NCI-H69 (cell line): Measurements from ENCODE around the gene SLC6A3.
A peak's percentile ranks its signal among the peaks of the same experiment; 100 is the strongest.

Source experiments
- DNase-seq: peaks from one replicate; lab custom pipeline; 2025; lab: John Stamatoyannopoulos, UW

The SLC6A3 gene

DNA sequence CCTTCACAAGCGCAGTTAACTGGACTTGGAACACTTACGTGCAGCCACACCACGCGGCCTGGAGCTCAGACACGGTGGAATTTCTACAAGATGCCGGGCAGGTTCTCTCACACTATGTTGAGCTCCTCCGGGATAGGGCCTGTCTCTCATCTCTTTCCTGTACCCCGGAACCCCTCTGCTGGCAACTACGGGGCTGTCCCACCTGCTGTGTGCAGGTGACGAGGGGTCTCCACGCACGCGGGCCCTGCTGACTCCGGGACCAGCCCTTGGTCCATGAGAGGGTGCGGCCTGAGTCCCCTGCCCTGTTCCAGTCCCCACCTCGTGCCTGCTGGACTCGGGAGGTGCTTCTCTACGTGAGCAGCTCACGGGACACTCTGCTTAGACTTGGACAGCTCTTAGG is 40.1 kb downstream of the SLC6A3 start:
- DNase-seq: no peak

- DNase-seq: no peak
Measured at GRCh38 chr5:1404062-1404461, 41.2 kb downstream of the SLC6A3 start.

- DNase-seq: no peak
Measured at GRCh38 chr5:1402611-1403255, 42.5 kb downstream of the SLC6A3 start.

- peak; percentile 87 for DNase-seq
Measured at GRCh38 chr5:1401536-1402138, 43.6 kb downstream of the SLC6A3 start.

GRCh38 chr5:1400936-1401335 is 44.3 kb downstream of the SLC6A3 start:
- no peak for DNase-seq

GRCh38 chr5:1400211-1400855 is 44.9 kb downstream of the SLC6A3 start:
- no peak for DNase-seq

- DNase-seq: peak; percentile 16
Measured at GRCh38 chr5:1399737-1400136, 45.5 kb downstream of the SLC6A3 start.

GRCh38 chr5:1396293-1396816 is 48.9 kb downstream of the SLC6A3 start:
- DNase-seq: no peak

- DNase-seq: no peak
Measured at GRCh38 chr5:1394881-1395860, 50.1 kb downstream of the SLC6A3 start.

DNA sequence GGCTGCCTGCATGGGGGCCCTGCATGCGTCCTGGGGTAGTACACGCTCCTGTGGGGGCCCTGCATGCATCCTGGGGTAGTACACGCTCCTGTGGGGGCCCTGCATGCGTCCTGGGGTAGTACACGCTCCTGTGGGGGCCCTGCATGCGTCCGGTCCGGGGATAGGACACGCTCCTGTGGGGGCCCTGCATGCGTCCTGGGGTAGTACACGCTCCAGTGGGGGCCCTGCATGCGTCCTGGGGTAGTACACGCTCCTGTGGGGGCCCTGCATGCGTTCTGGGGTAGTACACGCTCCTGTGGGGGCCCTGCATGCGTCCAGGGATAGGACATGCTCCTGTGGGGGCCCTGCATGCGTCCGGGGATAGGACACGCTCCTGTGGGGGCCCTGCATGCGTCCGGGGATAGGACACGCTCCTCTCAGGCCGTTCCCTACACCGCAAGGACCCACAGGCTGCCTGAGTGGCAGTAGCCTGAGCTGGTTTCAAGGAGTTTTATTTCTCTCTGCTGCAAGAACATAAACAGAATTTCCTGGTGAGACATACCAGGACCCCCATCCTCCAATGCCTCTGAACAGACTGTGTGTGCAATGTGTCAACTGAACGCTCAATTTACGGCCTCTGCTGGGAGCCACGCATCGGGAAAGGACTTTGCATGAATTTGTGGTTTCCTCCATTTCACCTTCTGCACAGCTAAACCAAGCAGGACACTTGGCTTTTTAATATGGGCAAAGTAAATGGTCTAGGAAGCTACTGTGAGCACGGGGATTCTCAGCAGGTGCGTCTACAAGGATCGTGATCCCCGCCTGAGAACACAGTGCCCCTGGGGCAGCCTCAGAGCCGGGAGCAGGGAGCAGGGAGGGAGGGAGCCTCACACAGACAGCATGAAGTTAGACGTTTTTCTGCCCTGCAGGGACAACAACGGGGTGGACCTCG is 51.4 kb downstream of the SLC6A3 start:
- no peak for DNase-seq

DNA sequence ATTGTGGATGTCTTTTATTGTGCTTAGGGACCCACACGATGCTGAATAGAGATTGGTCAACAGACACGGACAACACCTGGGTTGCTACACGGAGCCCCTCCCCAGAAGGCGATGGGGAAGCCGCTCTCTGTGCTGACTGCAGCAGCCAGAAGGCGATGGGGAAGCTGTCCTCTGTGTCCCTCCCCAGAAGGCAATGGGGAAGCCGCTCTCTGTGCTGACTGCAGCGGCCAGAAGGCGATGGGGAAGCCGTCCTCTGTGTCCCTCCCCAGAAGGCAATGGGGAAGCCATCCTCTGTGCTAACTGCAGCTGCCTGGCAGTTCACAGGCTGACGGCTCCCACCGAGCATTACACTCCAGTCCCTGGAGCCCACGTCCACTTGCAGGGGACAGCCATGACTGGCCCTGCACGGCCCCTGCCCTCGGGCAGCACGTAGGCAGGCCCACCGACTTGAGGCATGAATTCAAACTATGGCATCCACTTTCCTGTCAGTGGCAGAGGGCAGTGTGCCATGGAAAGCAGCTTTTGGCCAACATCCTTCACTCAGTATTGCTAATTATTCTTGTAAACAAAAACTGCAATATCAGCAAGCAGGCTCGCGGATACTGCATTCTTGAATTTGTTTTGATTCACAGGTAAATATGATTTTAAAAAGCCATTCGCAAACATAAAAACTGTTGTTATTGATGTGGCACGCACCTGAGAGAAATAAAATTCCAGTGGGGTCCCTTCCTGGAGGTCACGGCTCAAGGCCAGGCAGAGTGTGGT is 52.3 kb downstream of the SLC6A3 start:
- DNase-seq: no peak

DNA sequence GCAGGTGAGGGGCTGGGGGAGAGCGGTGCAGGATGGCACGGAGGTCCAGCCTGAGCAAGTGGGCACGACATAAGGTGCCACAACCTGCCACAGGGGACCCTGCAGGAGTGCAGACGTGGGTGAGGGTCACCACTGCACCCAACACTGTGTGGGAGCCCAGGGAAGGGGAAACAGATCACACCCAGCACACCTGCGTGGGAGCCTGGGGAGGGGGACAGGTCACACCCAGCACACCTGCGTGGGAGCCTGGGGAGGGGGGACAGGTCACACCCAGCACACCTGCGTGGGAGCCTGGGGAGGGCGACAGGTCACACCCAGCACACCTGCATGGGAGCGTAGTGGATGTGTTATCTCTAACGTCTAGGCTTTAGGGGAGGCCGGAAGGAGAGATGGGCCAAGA is 53.0 kb downstream of the SLC6A3 start:
- DNase-seq: no peak

DNA sequence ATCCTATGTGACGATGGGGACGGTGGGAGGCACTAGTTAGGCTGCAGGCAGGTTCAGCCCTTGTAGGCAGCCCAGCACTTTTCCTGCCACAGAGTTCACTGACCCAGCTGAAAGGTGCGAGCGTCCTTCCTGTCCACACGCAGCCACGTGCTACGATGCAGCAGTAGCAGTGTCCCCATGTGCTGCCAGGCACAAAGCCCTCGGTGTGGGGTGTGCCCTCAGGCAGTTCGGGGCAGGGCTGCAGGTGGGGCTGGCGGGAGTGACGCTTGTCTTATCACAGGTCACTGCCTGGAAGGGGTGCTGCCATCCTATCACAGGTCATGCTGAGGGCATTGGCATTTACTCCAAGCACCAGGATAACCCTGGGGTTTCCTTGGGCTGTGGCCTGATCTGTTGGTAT is 53.5 kb downstream of the SLC6A3 start:
- DNase-seq: no peak

DNA sequence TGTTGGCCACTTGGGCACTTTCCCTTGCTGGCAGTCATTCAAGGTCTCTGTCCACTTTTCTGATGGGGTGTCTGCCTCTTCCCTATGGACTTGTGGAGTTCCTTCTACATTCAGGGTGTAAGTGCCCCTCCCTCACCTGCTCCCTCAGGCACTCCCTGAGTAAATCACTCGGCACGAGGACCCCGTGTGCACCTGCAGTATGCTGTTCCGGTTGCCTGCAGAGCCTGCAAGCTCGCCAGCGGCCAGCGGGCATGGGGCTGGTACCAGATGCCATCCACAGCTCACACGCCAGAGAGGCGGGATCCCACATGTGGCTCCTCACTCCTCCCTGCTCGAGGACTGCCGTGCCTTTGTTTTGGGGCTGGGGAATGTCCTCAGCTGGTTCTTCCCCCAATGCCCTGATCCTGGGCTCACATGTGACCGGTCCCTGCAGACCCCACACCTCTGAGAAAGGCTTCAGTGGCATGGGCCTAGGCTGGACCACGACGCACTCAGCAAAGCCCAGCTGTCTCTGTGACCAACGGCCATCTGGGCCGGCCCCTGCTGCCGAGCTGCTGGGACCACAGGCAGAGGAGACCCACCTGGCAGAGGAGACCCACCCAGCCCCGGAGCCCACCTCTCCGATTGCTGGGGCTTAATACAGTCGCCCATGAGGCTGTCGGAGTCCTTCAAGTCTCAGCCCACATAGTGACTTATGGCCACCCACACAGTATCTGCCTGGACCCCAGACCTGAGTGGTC is 54.2 kb downstream of the SLC6A3 start:
- peak; percentile 92 for DNase-seq

GRCh38 chr5:1390333-1390732 is 54.9 kb downstream of the SLC6A3 start:
- DNase-seq: no peak

GRCh38 chr5:1388383-1388967 is 56.8 kb downstream of the SLC6A3 start:
- DNase-seq: no peak

DNA sequence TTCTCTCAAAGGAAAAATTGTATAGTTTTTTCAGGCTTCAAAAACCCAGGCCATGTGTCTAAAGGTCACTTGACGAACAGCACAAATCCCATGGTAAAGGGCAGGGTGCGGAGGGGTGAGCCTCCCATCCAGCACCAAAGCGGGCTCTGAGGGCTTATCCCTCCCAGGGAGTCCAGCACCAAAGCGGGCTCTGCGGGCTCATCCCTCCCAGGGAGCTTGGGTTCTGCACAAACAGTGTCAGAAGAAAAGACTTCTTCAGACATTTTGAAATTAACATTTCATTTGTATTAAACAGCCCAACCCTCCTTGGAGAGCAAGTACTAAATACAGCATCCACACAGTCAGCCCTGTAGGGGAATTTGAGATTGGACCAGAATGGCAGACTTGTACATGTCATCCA is 57.4 kb downstream of the SLC6A3 start:
- DNase-seq: no peak

GRCh38 chr5:1387059-1387755 is 58.0 kb downstream of the SLC6A3 start:
- DNase-seq: peak; percentile 62
